GM21423 (cell line): Measurements from ENCODE around the gene PARP1.
"Not testable (repeated sequence)": the region's sequence is repeated elsewhere in the genome, so short reads cannot be mapped to it uniquely, and the experiment has no call there.

Experiments
- ATAC-seq: cut with Tn5 transposase; IDR thresholded peaks from one replicate; pipeline ENCODE4 v1.9.1; 2021; ENCODE audit warnings: mild to moderate bottlenecking, moderate library complexity; ENCODE audit not compliant: unreplicated experiment

PARP1 gene

DNA sequence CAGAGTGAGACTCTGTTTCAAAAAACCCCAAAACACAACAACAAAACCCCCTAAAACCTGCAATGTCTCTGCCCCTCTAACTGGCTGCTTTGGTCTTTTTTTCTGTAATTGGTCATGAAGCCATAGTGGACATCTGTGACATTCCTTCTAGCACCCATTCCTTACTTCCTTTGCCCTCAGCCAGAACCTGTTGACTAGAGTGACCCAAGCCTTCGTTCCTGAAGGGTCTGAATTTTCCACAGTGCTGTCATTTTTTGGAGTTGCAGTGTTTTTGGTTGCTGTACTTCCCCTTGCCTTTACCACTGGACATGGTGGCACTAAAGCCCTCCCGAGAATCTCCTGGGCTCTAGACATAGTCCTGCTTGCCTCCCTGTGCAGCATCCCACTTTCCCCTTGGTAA lies 50.5 kb downstream of the PARP1 start:
- no peak for ATAC-seq

DNA sequence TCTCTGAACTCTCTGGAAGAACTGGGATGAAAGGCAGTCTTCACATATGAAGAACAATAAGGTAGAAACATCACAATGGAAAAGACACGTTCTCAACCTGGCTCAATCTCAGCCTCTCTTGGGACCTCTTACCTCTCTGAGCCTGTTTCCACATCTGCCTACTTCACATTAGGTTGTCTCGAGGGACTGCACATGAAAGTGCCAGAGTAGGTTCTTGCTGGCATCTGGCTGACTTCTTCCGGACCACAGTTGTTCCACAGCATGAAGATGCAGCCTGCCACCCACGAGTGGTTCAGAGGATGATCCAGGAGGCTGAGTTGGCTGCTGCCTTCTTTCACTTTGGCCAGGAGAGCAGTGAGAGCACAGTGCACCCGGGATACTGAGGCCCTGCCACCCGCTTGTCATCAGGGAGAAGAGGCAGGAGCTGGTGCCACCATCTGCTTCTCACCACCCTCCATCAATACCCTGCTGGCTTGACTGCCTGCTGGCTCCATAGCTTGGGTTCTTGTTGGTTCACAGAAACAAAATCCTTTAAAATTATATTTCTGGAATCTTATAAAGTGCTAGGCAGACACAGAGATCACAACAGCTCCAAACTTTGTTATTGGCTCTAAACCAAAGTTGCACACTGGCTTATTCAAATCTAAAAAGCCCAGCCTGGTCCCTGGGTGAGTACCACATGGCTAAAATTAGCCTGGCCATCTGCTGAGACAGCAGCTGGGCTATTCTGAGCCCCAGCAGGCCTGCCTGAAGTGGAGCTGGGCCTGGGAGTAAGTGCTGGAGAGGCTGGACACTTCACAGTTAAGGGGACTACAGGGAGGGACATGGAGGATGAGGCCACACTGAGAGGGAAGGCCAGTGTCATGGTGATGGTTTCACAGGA lies 52.0 kb downstream of the PARP1 start:
- ATAC-seq, result no peak

- no peak for ATAC-seq
Observed at GRCh38 chr1:226355016-226355415, 52.9 kb downstream of the PARP1 start.

- no peak for ATAC-seq
Observed at GRCh38 chr1:226353698-226354525, 54.0 kb downstream of the PARP1 start.

GRCh38 chr1:226351709-226352108 lies 56.2 kb downstream of the PARP1 start:
- ATAC-seq, result no peak

GRCh38 chr1:226350519-226350865 lies 57.4 kb downstream of the PARP1 start:
- ATAC-seq, result no peak

DNA sequence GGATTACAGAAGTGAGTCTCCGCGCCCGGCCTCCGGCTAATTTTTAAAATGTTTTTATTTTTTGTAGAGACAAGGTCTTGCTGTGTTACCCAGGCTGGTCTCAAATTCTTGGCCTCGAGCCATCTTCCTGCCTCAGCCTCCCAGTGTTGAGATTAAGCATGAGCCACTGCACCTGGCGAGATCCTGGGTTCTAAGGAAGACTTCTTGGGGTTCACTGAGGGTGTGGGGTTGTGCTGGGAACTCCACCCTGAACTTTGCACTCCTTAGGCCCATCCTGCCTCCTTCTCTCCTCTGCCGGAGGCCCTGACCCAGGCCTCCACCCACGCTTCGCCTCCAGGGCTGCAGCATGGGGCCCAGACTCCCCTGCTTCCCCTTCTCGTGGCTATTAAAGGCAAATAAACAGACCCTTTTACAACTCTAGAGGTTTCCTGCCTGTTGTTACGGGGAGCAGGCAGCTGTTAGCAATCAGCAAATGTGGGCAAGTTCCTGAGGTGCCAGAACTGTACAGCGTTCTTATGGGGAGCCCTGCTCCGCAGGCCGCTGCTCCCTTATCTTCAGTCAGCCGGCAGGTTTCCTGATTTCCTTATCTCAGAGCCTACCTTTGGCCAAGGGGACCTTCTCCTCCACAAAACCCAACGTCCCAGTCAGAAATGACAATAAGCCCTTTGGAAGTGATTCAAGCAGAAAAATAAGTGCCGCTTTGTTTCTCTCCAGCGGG lies 57.9 kb downstream of the PARP1 start:
- ATAC-seq, result no peak

GRCh38 chr1:226349081-226349480 lies 58.8 kb downstream of the PARP1 start:
- no peak for ATAC-seq

DNA sequence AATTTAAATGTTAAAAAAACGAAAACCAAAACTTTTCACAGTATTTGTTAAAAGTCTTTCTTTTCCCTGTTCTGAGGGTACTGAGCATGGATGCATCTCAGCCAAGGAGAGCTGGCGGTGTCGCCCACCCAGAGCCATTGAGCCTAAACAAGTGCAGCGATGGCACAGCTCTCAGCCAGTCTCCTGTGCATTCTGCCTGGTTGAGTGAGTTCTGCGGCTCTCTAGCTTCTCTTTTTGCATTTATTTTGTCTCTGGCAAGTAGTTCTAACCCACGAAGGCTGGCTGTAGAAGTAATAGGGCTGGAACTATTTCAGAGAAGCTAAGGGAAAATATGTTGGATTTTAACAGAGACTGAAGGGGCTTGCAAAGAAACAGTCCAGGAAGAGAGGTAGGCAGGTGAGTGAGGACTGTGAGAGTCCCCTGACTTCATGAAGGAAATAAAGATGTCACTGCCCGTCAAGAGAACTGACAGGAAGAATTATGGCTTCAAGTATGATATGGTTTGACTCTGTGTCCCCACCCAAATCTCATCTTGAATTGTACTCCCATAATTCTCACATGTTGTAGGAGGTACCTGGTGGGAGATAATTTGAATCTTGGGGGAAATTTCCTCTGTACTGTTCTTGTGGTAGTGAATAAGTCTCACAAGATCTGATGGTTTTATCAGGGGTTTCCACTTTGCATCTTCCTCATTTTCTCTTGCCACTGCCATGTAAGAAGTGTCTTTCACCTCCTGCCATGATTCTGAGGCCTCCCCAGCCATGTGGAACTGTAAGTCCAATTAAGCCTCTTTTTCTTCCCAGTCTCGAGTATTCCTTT lies 63.2 kb downstream of the PARP1 start:
- no peak for ATAC-seq

DNA sequence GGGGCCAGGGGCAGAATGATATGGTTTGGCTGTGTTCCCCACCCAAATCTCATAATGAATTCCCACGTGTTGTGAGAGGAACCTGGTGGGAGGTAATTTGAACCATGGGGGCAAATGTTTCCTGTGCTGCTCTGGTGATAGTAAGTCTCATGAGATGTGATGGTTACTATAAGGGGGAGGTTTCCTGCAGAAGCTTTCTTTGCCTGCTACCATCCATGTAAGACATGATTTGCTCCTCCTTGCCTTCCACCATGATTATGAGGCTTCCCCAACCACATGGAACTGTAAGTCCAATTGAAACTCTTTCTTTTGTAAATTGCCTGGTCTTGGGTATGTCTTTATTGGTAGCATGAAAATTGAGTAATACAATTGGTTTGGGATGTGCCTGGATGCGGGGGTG lies 65.2 kb downstream of the PARP1 start:
- no peak for ATAC-seq

DNA sequence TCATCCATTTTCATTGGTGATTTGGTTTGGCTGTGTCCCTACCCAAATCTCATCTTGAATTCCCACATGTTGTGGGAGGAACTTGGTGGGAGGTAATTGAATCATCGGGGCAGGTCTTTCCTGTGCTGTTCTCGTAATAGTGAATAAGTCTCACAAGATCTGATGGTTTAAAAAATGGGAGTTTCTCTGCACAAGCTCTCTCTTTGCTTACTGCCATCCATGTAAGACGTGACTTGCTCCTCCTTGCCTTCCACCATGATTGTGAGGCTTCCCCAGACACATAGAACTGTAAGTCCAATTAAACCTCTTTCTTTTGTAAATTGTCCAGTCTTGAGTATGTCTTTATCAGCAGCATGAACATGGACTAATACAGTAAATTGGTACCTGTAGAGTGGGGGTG lies 67.8 kb downstream of the PARP1 start:
- ATAC-seq, result not testable (repeated sequence)

GRCh38 chr1:226337276-226337875 lies 70.5 kb downstream of the PARP1 start:
- no peak for ATAC-seq

DNA sequence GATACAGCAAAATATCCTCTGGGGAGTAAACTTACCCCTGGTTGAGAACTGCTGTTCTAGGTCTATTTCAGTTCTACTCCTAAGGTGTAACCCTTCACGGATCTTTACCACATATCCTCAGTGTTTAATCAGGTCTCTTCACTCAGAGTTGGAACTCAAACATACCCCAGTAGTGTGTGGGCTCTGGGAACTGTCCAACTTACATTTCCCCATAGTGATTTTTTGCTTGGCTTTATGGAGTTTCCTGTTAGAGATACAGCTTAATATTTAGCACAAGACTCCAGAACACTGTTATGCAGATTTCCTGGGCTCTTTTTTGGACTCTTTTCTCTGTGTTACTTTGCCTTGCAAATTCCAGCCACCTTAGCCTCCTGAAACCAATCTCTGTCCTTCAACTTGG lies 72.2 kb downstream of the PARP1 start:
- no peak for ATAC-seq

DNA sequence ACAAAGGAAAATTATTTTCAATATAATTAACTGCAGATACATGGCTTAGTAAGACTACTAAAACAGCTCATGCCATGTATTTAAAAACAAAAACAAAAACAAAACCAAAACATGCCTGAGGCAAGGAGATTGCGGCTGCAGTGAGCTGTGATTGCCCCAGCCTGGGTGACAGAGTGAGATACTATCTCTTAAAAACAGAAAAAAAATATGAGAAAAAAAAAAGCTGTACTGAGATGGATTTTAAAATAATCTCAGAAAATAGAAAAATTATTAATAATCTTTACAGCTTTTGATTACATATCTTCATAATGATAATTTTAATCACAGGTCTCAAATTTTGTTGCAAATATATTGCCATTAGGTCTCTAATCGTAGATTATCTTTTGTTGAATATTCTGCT lies 74.9 kb downstream of the PARP1 start:
- ATAC-seq, result no peak

GRCh38 chr1:226329237-226329636 lies 78.7 kb downstream of the PARP1 start:
- no peak for ATAC-seq

DNA sequence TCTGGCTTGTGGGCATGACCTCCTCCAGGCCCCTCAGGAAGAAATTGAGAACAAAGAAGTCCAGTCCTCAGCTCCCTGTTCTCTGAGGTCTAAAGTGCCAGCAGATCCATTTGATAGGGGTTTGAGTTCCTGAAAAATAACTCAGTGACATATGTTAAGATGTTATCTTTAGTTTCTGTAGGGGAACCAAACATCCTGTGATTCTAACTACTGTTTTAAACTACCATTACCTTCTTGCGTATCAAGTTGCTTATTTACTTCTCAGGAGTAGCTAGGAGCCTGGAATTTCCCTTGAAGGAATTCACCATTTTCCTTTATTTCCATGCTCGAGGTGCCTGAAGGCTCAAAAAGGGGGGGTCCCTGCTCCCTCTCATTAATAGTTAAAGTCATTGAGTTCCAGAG lies 80.1 kb downstream of the PARP1 start:
- no peak for ATAC-seq

DNA sequence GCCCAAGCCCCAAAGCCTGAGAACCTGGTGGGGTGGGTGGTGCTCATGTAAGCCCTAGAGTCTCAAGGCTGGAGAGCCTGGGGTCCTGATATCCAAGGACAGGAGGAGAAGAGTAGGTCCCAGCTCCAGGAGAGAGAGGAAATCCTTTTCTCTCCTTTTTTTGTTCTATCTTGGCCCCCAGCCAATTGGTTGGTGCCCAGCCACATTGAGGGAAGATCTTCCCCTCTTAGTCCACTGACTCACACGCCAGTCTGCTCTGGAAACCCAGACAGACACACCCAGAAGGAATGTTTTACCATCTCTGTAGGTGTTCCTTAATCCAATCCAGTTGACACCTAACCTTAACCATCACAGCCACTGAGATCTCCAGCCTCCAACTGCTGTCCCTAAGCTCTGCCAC lies 82.7 kb downstream of the PARP1 start:
- no peak for ATAC-seq

GRCh38 chr1:226324479-226324878 lies 83.4 kb downstream of the PARP1 start:
- no peak for ATAC-seq

DNA sequence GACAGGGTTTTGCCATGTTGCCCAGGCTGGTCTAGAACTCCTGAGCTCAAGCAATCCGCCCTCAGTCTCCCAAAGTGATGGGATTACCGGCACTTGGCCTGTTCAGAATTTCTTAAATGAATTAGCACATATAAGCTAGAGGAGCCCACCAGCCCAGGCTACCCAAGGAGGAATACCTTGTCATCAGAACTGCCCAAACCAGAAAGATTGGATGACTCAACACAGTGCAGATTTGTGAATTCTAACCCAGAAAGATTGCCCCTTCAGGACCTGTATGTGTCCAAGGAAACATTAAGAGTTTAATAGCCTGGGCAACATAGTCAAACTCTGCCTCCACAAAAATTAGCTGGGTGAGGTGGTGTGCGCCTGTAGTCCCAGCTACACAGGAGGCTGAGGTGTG lies 84.9 kb downstream of the PARP1 start:
- ATAC-seq, result no peak

DNA sequence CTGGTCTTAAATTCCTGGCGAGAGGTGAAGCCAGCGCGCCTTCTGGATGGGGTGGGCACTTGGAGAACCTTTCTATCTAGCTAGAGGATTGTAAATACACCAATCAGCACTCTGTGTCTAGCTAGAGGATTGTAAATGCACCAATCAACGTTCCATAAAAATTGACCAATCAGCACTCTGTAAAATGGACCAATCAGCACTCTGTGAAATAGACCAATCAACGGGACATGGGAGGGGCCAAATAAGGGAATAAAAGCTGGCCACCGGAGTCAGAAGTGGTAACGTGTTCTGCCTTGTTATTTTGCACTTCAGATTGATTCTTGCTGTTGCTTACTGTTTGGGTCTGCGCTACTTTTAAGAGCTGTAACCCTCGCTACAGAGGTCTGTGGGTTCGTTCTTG lies 87.0 kb downstream of the PARP1 start:
- ATAC-seq, result no peak
